Lower leg skin (tissue), 4 donors: Measurements from ENCODE around the gene ACTA2. TPM values are rescaled to one million over a fixed set of nuclear protein-coding genes. Genes with fewer than 3 reads are reported as not detected.

Source experiments
- DNase-seq, 2 donors: peaks; one replicate each; pipeline ENCODE4 v3.0.0-alpha.2; 2019; ENCODE audit warnings: low spot score in 2 of 2
- H3K4me3 ChIP-seq: fragments of 200-600 bp; sonication (generic); 2 replicates; pipeline ENCODE4 v1.5.1; 2017; ENCODE audit warnings: mild to moderate bottlenecking, low read depth; ENCODE audit not compliant: poor library complexity, severe bottlenecking
- CTCF ChIP-seq, 3 donors: fragments of 450-650 bp; IDR thresholded peaks; one replicate each; pipeline ENCODE4 v1.5.1; 2016; ENCODE audit warnings: antibody characterized with exemption in 3 of 3, mild to moderate bottlenecking in 3 of 3, moderate library complexity in 2 of 3
- POLR2A ChIP-seq, 2 donors: fragments of 450-650 bp; IDR thresholded peaks; one replicate each; pipeline ENCODE4 v1.6.1; 2016 to 2017; ENCODE audit warnings: antibody characterized with exemption in 2 of 2, mild to moderate bottlenecking in 1 of 2, moderate library complexity in 1 of 2
- WGBS, 2 donors: methylation state at CpG; one replicate each; pipeline ENCODE4 v1.1.5; 2018; 5-methylcytosine and 5-hydroxymethylcytosine counted together
- intact Hi-C: fragments of 100-400 bp; cut with DNase I; formaldehyde crosslinking; loops from one replicate; pipeline ENCODE4 v1.15.0; 2023; ENCODE audit warnings: low total_unique reads
- total RNA-seq, 4 donors: library from RNA; depleted of rRNA; stranded (reverse); fragments of >200 nt; gene quantifications; one replicate each; pipeline ENCODE4 v1.1.0, GENCODE V29; 2016

Gene ACTA2
- total RNA-seq, 4 donors from 2014 or later = 66.4 to 344 (median 129) TPM

- 98% methylated on average over 6 of the region's 6 CpGs for WGBS, 2 donors
Measured at GRCh38 chr10:88958721-88959120, 6.1 kb upstream of the ACTA2 start.

GRCh38 chr10:88957381-88957780 is 4.8 kb upstream of the ACTA2 start:
- DNase-seq = no peak
- intact Hi-C loops = no loop called here
- TF ChIP-seq POLR2A (IDR thresholded peaks at IDR 0.05) = no peak
- TF ChIP-seq CTCF (IDR thresholded peaks at IDR 0.05) = no peak
- 94 to 100% methylated on average over 1 of the region's 1 CpG for WGBS, 2 donors
- no peak overlapping the region for H3K4me3 ChIP-seq

More at GRCh38 chr10:88958721-88959120, 6.1 kb upstream of the ACTA2 start:
- H3K4me3 ChIP-seq = no peak overlapping the region
- TF ChIP-seq CTCF (IDR thresholded peaks at IDR 0.05) (no peak), POLR2A (IDR thresholded peaks at IDR 0.05) (no peak)
- intact Hi-C loops = no loop called here
- no peak for DNase-seq

- H3K4me3 ChIP-seq = no peak overlapping the region
- no peak for TF ChIP-seq CTCF (IDR thresholded peaks at IDR 0.05)
- no peak for TF ChIP-seq POLR2A (IDR thresholded peaks at IDR 0.05)
- intact Hi-C loops = no loop called here
- no peak for DNase-seq
- WGBS, 2 donors = 76 to 87% methylated on average over 4 of the region's 4 CpGs
Measured at GRCh38 chr10:88954458-88955083, 2.0 kb upstream of the ACTA2 start.

GRCh38 chr10:88953662-88954061 is 1.1 kb upstream of the ACTA2 start:
- WGBS, 2 donors = 93% methylated on average over 5 of the region's 5 CpGs
- no peak for TF ChIP-seq POLR2A (IDR thresholded peaks at IDR 0.05)
- TF ChIP-seq CTCF (IDR thresholded peaks at IDR 0.05) = no peak
- intact Hi-C loops = no loop called here
- H3K4me3 ChIP-seq = no peak overlapping the region
- no peak for DNase-seq

- intact Hi-C loops = no loop called here
- TF ChIP-seq CTCF (IDR thresholded peaks at IDR 0.05) (no peak), POLR2A (IDR thresholded peaks at IDR 0.05) (no peak)
- 67% methylated on average over 3 of the region's 3 CpGs for WGBS, 2 donors
- DNase-seq = no peak
- H3K4me3 ChIP-seq = no peak overlapping the region
Measured at GRCh38 chr10:88949912-88950837, 2.4 kb downstream of the ACTA2 start.
